ENCODE data around the gene AMBP.

The AMBP gene

GRCh38 chr9:114011313-114011712 is 66.8 kb downstream of the AMBP start:
- Histone ChIP-seq H3K9me3 (ENCODE audit: control insufficient read depth, insufficient read depth, low read length) (no peaks in the 10 kb centered on the region), H3K36me3 (ENCODE audit: control insufficient read depth, low read length) (no peaks in the 10 kb centered on the region), H4K20me1 (ENCODE audit: control insufficient read depth, insufficient read depth, low read depth, low read length) (no peaks in the 10 kb centered on the region), H3K4me2 (ENCODE audit: low read length) (no peak overlapping the region), H3K9me2 (replicated peaks; ENCODE audit: control insufficient read depth, low read length) (no peaks in the 10 kb centered on the region), H3K27ac (ENCODE audit: low read depth, low read length) (no peak overlapping the region), H3K79me2 (ENCODE audit: control insufficient read depth, low read length) (no peaks in the 10 kb centered on the region), H3F3A (ENCODE audit: control insufficient read depth, insufficient read depth) (no peaks in the 10 kb centered on the region), H3K4me3 (ENCODE audit: low read length) (no peak overlapping the region), H3K27me3 (ENCODE audit: control insufficient read depth, low read length) (peaks cover 7% of the 10 kb centered on the region; the same call in 1 of the 2 replicates), H3K4me1 (ENCODE audit: control insufficient read depth, low read length) (no peaks in the 10 kb centered on the region)
- TF ChIP-seq EZH2phosphoT487 (IDR thresholded peaks at IDR 0.05; ENCODE audit: borderline replicate concordance, low read length) = no peak
- TF ChIP-seq, protein P1, sequence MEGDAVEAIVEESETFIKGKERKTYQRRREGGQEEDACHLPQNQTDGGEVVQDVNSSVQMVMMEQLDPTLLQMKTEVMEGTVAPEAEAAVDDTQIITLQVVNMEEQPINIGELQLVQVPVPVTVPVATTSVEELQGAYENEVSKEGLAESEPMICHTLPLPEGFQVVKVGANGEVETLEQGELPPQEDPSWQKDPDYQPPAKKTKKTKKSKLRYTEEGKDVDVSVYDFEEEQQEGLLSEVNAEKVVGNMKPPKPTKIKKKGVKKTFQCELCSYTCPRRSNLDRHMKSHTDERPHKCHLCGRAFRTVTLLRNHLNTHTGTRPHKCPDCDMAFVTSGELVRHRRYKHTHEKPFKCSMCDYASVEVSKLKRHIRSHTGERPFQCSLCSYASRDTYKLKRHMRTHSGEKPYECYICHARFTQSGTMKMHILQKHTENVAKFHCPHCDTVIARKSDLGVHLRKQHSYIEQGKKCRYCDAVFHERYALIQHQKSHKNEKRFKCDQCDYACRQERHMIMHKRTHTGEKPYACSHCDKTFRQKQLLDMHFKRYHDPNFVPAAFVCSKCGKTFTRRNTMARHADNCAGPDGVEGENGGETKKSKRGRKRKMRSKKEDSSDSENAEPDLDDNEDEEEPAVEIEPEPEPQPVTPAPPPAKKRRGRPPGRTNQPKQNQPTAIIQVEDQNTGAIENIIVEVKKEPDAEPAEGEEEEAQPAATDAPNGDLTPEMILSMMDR (IDR thresholded peaks at IDR 0.05; ENCODE audit: low read depth, low read length, poor library complexity, severe bottlenecking) = no peak

All from DOHH2 (cell line).